Sigmoid colon (tissue), 7 donors: ENCODE measurements around the gene ATP10B. TPM values are rescaled to one million over a fixed set of nuclear protein-coding genes. Genes with fewer than 3 reads are reported as not detected.

Experiments used
- DNase-seq: peaks from one replicate; pipeline ENCODE4 v3.0.0-alpha.2; 2019
- H3K27ac ChIP-seq, 4 donors: fragments of 200-600 bp; sonication (generic); one replicate each; pipeline ENCODE4 v1.5.1; 2016 to 2019; ENCODE audit warnings: mild to moderate bottlenecking in 1 of 4
- H3K27me3 ChIP-seq, 3 donors: fragments of 200-600 bp; sonication (generic); one replicate each; pipeline ENCODE4 v1.5.1; 2019; ENCODE audit warnings: mild to moderate bottlenecking in 1 of 3
- H3K36me3 ChIP-seq, 4 donors: fragments of 200-600 bp; sonication (generic); one replicate each; pipeline ENCODE4 v1.5.1; 2016 to 2019
- H3K4me1 ChIP-seq, 4 donors: fragments of 200-600 bp; sonication (generic); one replicate each; pipeline ENCODE4 v1.5.1; 2017 to 2019
- H3K4me3 ChIP-seq, 4 donors: fragments of 200-600 bp; sonication (generic); one replicate each; pipeline ENCODE4 v1.5.1; 2017 to 2019; ENCODE audit warnings: mild to moderate bottlenecking in 2 of 4, moderate library complexity in 1 of 4
- H3K9me3 ChIP-seq, 4 donors: fragments of 200-600 bp in 3 of 4; sonication (generic) in 3 of 4; one replicate each; pipeline versions ENCODE4 v1.5.1 to v1.6.1; 2013 to 2019
- EP300 ChIP-seq, 4 donors: sonication (generic); formaldehyde crosslinking; IDR thresholded peaks; one replicate each; pipeline ENCODE4 v1.6.1; 2017; ENCODE audit warnings: antibody characterized with exemption in 4 of 4
- POLR2A ChIP-seq, 2 donors: fragments of 450-650 bp; IDR thresholded peaks; one replicate each; pipeline ENCODE4 v1.6.1; 2016; ENCODE audit warnings: antibody characterized with exemption in 2 of 2, mild to moderate bottlenecking in 2 of 2, moderate library complexity in 2 of 2
- POLR2AphosphoS5 ChIP-seq, 4 donors: sonication (generic); formaldehyde crosslinking; IDR thresholded peaks; one replicate each; pipeline ENCODE4 v1.6.1; 2017; ENCODE audit warnings: antibody characterized with exemption in 4 of 4
- WGBS, 2 donors: extraction: QIAGEN DNeasy Blood & Tissue Kit; methylation state at CpG; one replicate each; pipeline ENCODE4 v1.1.7; 2013; 5-methylcytosine and 5-hydroxymethylcytosine counted together
- intact Hi-C: fragments of 100-400 bp; cut with DNase I; formaldehyde crosslinking; loops from one replicate; pipeline ENCODE4 v1.15.1; 2023
- polyA plus RNA-seq, 3 donors: library from polyadenylated mRNA; stranded (reverse); fragments of 200-250 nt; gene quantifications; one replicate each; pipeline ENCODE4 v1.2.3, GENCODE V29; 2013
- total RNA-seq, 4 donors: library from RNA; depleted of rRNA; stranded (reverse); fragments of >200 nt; gene quantifications; one replicate each; pipeline ENCODE4 v1.1.0, GENCODE V29; 2016
- TF ChIP-seq, protein P1 (sequence below), 4 experiments: fragments of 450-650 bp in 3 of 4; fragments of 200-600 bp in 1 of 4; IDR thresholded peaks; one replicate each; pipeline ENCODE4 v1.5.1; 2016 to 2019; ENCODE audit warnings: antibody characterized with exemption in 4 of 4, mild to moderate bottlenecking in 3 of 4, moderate library complexity in 2 of 4
- donor health status: healthy with polysubstance abuse.
- donor health status: Bipolar disorder and iron deficiency.
- donor health status: healthy.

The ATP10B gene
- total and polyA plus RNA-seq, 7 donors = 0.16 to 57.7 (median 1.4) TPM

DNA sequence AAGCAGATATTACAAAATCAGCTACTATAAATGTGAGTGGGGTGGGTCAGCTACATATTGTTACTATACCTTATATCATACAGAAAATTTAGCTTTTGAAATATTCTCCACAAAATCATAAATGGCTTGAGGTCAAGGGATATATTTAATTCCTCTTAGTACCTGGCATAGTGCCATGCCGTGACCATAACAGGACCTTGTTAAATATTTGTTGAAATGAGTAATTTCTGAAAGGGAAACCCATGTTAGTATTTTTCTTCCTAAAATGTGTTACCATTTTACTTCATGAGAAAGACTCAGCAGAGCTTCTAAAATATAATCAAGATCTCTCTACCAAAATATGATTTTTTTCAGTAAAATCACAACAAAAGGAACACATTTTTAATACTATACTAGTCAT lies 14.8 kb downstream of the ATP10B start:
- no peak for TF ChIP-seq POLR2A (IDR thresholded peaks at IDR 0.05)
- TF ChIP-seq, protein P1, sequence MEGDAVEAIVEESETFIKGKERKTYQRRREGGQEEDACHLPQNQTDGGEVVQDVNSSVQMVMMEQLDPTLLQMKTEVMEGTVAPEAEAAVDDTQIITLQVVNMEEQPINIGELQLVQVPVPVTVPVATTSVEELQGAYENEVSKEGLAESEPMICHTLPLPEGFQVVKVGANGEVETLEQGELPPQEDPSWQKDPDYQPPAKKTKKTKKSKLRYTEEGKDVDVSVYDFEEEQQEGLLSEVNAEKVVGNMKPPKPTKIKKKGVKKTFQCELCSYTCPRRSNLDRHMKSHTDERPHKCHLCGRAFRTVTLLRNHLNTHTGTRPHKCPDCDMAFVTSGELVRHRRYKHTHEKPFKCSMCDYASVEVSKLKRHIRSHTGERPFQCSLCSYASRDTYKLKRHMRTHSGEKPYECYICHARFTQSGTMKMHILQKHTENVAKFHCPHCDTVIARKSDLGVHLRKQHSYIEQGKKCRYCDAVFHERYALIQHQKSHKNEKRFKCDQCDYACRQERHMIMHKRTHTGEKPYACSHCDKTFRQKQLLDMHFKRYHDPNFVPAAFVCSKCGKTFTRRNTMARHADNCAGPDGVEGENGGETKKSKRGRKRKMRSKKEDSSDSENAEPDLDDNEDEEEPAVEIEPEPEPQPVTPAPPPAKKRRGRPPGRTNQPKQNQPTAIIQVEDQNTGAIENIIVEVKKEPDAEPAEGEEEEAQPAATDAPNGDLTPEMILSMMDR (IDR thresholded peaks at IDR 0.05) = no peak
- no peak for TF ChIP-seq EP300 (IDR thresholded peaks at IDR 0.05)
- no peak for TF ChIP-seq POLR2AphosphoS5 (IDR thresholded peaks at IDR 0.05)
- Histone ChIP-seq H3K27ac (no peak overlapping the region), H3K9me3 (peaks cover 0 to 7% (median 0%) of the 10 kb centered on the region in 4 donors), H3K4me1 (no peaks in the 10 kb centered on the region), H3K27me3 (no peaks in the 10 kb centered on the region), H3K4me3 (no peak overlapping the region), H3K36me3 (no peaks in the 10 kb centered on the region)
- no peak for DNase-seq
- 0 to 3% methylated on average over 1 of the region's 1 CpG for WGBS, 2 donors
- intact Hi-C loops = no loop called here

DNA sequence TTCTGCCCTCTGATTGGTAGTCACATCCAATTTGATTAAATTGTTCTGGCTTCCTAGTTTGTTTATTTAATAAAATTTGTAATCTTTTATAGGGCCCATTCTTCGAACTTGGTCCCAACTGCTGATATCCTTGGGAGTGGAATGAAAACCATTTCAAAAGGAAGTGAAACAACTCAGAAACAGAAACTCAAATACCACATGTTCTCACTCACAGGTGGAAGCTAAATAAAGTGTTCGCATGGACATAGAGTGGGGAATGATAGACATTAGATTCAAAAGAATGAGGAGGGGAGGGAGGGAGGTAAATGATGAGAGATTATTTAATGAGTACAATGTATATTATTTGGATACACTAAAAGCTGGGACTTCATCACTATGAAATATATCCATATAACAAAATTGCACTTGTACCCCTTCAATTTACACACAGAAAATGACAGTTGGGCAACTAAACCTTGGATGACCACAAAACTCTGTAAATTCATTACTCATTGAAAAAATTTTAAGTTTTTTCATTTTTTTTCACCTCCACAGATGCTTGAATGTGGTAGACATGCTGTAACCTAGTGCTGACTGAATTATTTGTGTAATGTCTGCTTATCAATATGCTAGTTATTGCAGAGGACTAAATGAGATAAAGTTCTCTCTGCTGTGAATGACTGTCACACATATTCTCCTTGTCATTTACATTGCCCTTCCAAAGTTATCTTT lies 16.0 kb downstream of the ATP10B start:
- WGBS, 2 donors = 60% methylated on average over 2 of the region's 2 CpGs
- Histone ChIP-seq H3K36me3 (no peaks in the 10 kb centered on the region), H3K4me3 (no peak overlapping the region), H3K27ac (no peak overlapping the region), H3K27me3 (no peaks in the 10 kb centered on the region), H3K9me3 (peaks cover 0 to 7% (median 0%) of the 10 kb centered on the region in 4 donors), H3K4me1 (no peaks in the 10 kb centered on the region)
- intact Hi-C loops = no loop called here
- TF ChIP-seq EP300 (IDR thresholded peaks at IDR 0.05) (no peak), POLR2A (IDR thresholded peaks at IDR 0.05) (no peak), POLR2AphosphoS5 (IDR thresholded peaks at IDR 0.05) (no peak)
- TF ChIP-seq, protein P1 (IDR thresholded peaks at IDR 0.05) = no peak
- no peak for DNase-seq

DNA sequence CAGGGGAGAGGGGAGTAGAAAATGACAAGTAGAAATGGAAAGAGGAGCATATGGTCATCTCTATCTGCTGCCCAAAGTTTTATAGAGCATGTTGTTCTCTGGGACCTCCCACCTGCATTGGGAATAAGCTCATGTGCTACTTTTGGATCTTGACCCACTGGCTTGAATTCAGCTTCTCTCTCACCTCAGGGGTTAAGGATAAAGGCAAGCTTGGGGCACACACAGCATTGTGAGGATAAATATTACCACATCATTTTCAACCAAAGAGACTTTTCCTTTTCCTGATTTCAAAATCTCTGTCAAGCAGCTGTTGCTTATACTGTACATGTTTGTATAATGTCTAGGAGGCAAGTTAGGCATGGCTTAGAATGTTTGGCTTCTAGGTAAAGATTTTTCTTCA lies 16.6 kb downstream of the ATP10B start:
- intact Hi-C loops = no loop called here
- no peaks in the 10 kb centered on the region for H3K36me3 ChIP-seq
- H3K4me3 ChIP-seq = no peak overlapping the region
- H3K9me3 ChIP-seq = peaks cover 0 to 7% (median 0%) of the 10 kb centered on the region in 4 donors
- H3K4me1 ChIP-seq = no peaks in the 10 kb centered on the region
- no peaks in the 10 kb centered on the region for H3K27me3 ChIP-seq
- no peak overlapping the region for H3K27ac ChIP-seq
- DNase-seq = no peak
- TF ChIP-seq, protein P1 (IDR thresholded peaks at IDR 0.05) = no peak
- TF ChIP-seq POLR2AphosphoS5 (IDR thresholded peaks at IDR 0.05) = no peak
- no peak for TF ChIP-seq EP300 (IDR thresholded peaks at IDR 0.05)
- TF ChIP-seq POLR2A (IDR thresholded peaks at IDR 0.05) = no peak

DNA sequence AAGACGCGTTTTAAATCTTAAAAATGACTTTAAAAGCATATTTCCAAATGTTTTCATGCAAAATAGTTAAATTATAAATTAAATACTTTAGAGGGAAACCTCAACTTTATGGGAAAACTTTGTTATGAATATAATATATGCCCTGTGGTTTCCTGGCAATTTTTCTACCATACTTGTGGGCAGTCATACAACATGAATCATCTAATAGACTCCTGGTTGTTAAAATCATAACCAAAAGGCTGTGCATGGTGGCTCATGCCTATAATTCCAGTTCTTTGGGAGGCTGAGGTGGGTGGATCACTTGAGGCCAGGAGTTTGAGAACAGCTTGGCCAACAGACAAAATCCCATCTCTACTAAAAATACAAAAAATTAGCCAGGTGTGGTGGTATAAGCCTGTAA lies 18.2 kb downstream of the ATP10B start:
- Histone ChIP-seq H3K36me3 (no peaks in the 10 kb centered on the region), H3K27ac (no peak overlapping the region), H3K9me3 (peaks cover 0 to 7% (median 0%) of the 10 kb centered on the region in 4 donors), H3K27me3 (no peaks in the 10 kb centered on the region), H3K4me3 (no peak overlapping the region), H3K4me1 (no peaks in the 10 kb centered on the region)
- TF ChIP-seq EP300 (IDR thresholded peaks at IDR 0.05) (no peak), POLR2AphosphoS5 (IDR thresholded peaks at IDR 0.05) (no peak), POLR2A (IDR thresholded peaks at IDR 0.05) (no peak)
- TF ChIP-seq, protein P1 (IDR thresholded peaks at IDR 0.05) = no peak
- no peak for DNase-seq
- WGBS, 2 donors = 93 to 96% methylated on average over 2 of the region's 2 CpGs
- intact Hi-C loops = no loop called here

DNA sequence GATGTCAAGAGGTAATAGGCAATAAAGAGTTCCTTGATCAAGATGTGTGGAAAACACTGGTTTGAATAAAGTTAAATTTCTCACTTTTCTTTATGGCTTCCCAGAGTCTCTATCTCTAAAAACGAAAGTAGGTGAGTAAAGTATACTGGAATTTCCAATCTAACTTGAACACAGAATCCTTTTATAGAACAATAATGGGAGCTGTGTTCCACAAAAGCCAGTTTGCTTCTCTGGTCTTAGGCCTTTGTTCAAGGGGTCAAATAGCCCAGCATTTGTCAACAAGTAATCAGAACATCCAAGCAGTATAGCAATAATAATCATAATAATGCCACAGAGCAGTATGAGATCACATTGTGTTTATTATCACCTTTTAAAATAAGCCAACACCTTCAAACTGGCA lies 20.2 kb downstream of the ATP10B start:
- intact Hi-C loops = no loop called here
- TF ChIP-seq POLR2AphosphoS5 (IDR thresholded peaks at IDR 0.05) (no peak), EP300 (IDR thresholded peaks at IDR 0.05) (no peak), POLR2A (IDR thresholded peaks at IDR 0.05) (no peak)
- TF ChIP-seq, protein P1 (IDR thresholded peaks at IDR 0.05) = no peak
- H3K27ac ChIP-seq = no peak overlapping the region

More for the DNA sequence above, 20.2 kb downstream of the ATP10B start:
- no peaks in the 10 kb centered on the region for H3K36me3 ChIP-seq
- H3K27me3 ChIP-seq = no peaks in the 10 kb centered on the region
- H3K9me3 ChIP-seq = peaks cover 0 to 7% (median under 1%) of the 10 kb centered on the region in 4 donors
- H3K4me3 ChIP-seq = no peak overlapping the region
- 60 to 62% methylated on average over 1 of the region's 1 CpG for WGBS, 2 donors
- no peak for DNase-seq
- H3K4me1 ChIP-seq = no peaks in the 10 kb centered on the region
